Smooth muscle cell (in vitro differentiated cells): ENCODE measurements around the gene SHISA4. TPM values are rescaled to one million over a fixed set of nuclear protein-coding genes. Genes with fewer than 3 reads are reported as not detected.
"Not testable (repeated sequence)": the region's sequence is repeated elsewhere in the genome, so short reads cannot be mapped to it uniquely, and the experiment has no call there.

Source experiments
- DNase-seq: peaks from one replicate; lab custom pipeline; 2025; ENCODE audit not compliant: unreplicated experiment; lab: John Stamatoyannopoulos, UW
- H2AFZ ChIP-seq: fragments of 200-600 bp; sonication (generic); 2 replicates; pipeline ENCODE4 v1.6.0; 2016; ENCODE audit warnings: antibody characterized with exemption, low read depth, mild to moderate bottlenecking
- H3F3A ChIP-seq: fragments of 200-600 bp; sonication (generic); 2 replicates; pipeline ENCODE4 v1.6.0; 2017; ENCODE audit warnings: antibody characterized with exemption, low read depth
- H3K27ac ChIP-seq: fragments of 200-600 bp; sonication (generic); 2 replicates; pipeline ENCODE4 v1.5.1; 2016; ENCODE audit warnings: low read depth, mild to moderate bottlenecking
- H3K27me3 ChIP-seq: fragments of 200-600 bp; sonication (generic); 2 replicates; pipeline ENCODE4 v1.6.1; 2016; ENCODE audit warnings: low read depth, mild to moderate bottlenecking
- H3K36me3 ChIP-seq: fragments of 200-600 bp; sonication (generic); 2 replicates; pipeline ENCODE4 v1.5.1; 2016; ENCODE audit warnings: low read depth
- H3K4me1 ChIP-seq: fragments of 200-600 bp; sonication (generic); 2 replicates; pipeline ENCODE4 v1.5.1; 2016; ENCODE audit warnings: low read depth
- H3K4me2 ChIP-seq: fragments of 200-600 bp; sonication (generic); 2 replicates; pipeline ENCODE4 v1.6.0; 2016; ENCODE audit warnings: mild to moderate bottlenecking
- H3K4me3 ChIP-seq: fragments of 200-600 bp; sonication (generic); 2 replicates; pipeline ENCODE4 v1.5.1; 2016; ENCODE audit warnings: mild to moderate bottlenecking
- H3K79me2 ChIP-seq: fragments of 200-600 bp; sonication (generic); 2 replicates; pipeline ENCODE4 v1.6.0; 2016; ENCODE audit warnings: low read depth, mild to moderate bottlenecking
- H3K9ac ChIP-seq: fragments of 200-600 bp; sonication (generic); 2 replicates; pipeline ENCODE4 v1.6.0; 2016; ENCODE audit warnings: low read depth
- H3K9me3 ChIP-seq: fragments of 200-600 bp; sonication (generic); replicated peaks from 2 replicates; pipeline ENCODE4 v1.5.1; 2016; ENCODE audit warnings: low read depth
- H4K20me1 ChIP-seq: fragments of 200-600 bp; sonication (generic); 2 replicates; pipeline ENCODE4 v1.6.0; 2016; ENCODE audit warnings: low read depth
- WGBS: methylation state at CpG from one replicate; pipeline ENCODE4 v1.1.7; 2016; ENCODE audit warnings: low lambda C conversion rate; 5-methylcytosine and 5-hydroxymethylcytosine counted together
- polyA plus RNA-seq: library from polyadenylated mRNA; unstranded; fragments of >200 nt; fragmentation: Nextera tagmentation; extraction: Ambion mirVana; gene quantifications from 2 replicates; pipeline ENCODE4 v1.2.1, GENCODE V29; 2016
- total RNA-seq: library from RNA; depleted of rRNA; stranded (reverse); fragments of >200 nt; gene quantifications from 2 replicates; pipeline ENCODE4 v1.2.3, GENCODE V29; 2014
- TF ChIP-seq, protein P1 (sequence below): fragments of 200-600 bp; sonication (generic); IDR thresholded peaks from 2 replicates; pipeline ENCODE4 v1.5.1; 2017; ENCODE audit warnings: borderline replicate concordance, mild to moderate bottlenecking, antibody characterized with exemption; ENCODE audit not compliant: insufficient read depth, poor library complexity, severe bottlenecking

SHISA4 gene
- total and polyA plus RNA-seq, 2 experiments from 2014 or later = 30.1 to 73.5 TPM

DNA sequence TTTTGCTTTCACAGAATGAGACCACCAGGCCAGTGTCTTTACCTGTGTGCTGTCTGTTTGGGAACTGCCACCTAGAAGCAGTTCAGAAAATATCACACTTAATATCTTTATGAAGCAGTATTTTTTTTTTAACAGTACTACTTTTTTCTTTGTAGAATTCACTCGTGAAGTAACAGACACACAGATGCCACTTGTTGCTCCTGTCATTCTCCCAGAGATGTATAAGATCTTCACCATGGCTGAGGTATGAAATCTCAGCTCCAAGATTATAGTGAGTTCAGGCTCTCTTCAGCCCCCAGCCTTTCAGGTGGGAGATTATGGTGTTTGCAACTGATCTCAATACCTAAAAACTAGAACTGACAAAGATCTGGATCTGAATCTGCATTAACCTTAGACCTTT is 36.7 kb upstream of the SHISA4 start:
- H3K9ac ChIP-seq = no peak overlapping the region
- TF ChIP-seq, protein P1, sequence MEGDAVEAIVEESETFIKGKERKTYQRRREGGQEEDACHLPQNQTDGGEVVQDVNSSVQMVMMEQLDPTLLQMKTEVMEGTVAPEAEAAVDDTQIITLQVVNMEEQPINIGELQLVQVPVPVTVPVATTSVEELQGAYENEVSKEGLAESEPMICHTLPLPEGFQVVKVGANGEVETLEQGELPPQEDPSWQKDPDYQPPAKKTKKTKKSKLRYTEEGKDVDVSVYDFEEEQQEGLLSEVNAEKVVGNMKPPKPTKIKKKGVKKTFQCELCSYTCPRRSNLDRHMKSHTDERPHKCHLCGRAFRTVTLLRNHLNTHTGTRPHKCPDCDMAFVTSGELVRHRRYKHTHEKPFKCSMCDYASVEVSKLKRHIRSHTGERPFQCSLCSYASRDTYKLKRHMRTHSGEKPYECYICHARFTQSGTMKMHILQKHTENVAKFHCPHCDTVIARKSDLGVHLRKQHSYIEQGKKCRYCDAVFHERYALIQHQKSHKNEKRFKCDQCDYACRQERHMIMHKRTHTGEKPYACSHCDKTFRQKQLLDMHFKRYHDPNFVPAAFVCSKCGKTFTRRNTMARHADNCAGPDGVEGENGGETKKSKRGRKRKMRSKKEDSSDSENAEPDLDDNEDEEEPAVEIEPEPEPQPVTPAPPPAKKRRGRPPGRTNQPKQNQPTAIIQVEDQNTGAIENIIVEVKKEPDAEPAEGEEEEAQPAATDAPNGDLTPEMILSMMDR = no peak
- no peak overlapping the region for H3K4me3 ChIP-seq
- H4K20me1 ChIP-seq = peaks cover 19% of the 10 kb centered on the region
- peaks cover 7% of the 10 kb centered on the region for H3K79me2 ChIP-seq
- no peaks in the 10 kb centered on the region for H3K4me1 ChIP-seq
- H3F3A ChIP-seq = no peaks in the 10 kb centered on the region
- WGBS = 84% methylated on average over 1 of the region's 1 CpG
- no peak overlapping the region for H3K27ac ChIP-seq
- peaks cover 45% of the 10 kb centered on the region for H3K36me3 ChIP-seq
- no peak for DNase-seq
- no peaks in the 10 kb centered on the region for H3K27me3 ChIP-seq
- no peak overlapping the region for H3K4me2 ChIP-seq
- no peak overlapping the region for H2AFZ ChIP-seq
- no peaks in the 10 kb centered on the region for H3K9me3 ChIP-seq

GRCh38 chr1:201856722-201857121 is 32.0 kb upstream of the SHISA4 start:
- not testable (repeated sequence) for H2AFZ ChIP-seq, H4K20me1 ChIP-seq, H3K9ac ChIP-seq, H3K27ac ChIP-seq, H3K9me3 ChIP-seq, H3F3A ChIP-seq, H3K4me2 ChIP-seq, H3K27me3 ChIP-seq, DNase-seq, H3K4me1 ChIP-seq, H3K79me2 ChIP-seq, H3K4me3 ChIP-seq
- 95% methylated on average over 2 of the region's 2 CpGs for WGBS
- peaks cover 57% of the 10 kb centered on the region for H3K36me3 ChIP-seq

DNA sequence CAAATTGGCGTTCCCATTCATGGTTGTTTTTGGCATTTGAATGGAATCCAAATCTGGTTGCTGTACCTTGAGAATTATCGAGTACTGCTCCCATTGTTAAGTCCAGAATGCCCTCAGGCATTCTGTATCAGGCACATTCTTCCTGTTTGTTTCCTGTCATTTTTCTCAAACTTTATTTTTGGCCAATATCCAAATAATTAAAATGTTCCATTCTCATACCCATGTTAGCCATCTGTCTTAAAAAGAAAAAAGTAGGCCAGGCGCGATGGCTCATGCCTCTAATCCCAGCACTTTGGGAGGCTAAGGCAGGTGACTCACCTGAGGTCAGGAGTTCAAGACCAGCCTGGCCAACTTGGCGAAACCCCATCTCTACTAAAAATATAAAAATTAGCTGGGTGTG is 29.3 kb upstream of the SHISA4 start:
- H3K27ac ChIP-seq = no peak overlapping the region
- peaks cover 34% of the 10 kb centered on the region for H3K36me3 ChIP-seq
- 98% methylated on average over 5 of the region's 5 CpGs for WGBS
- no peaks in the 10 kb centered on the region for H4K20me1 ChIP-seq
- H3K4me3 ChIP-seq = no peak overlapping the region
- no peaks in the 10 kb centered on the region for H3F3A ChIP-seq
- TF ChIP-seq, protein P1 = no peak
- H3K4me2 ChIP-seq = no peak overlapping the region
- no peak overlapping the region for H2AFZ ChIP-seq
- DNase-seq = no peak
- no peaks in the 10 kb centered on the region for H3K9me3 ChIP-seq
- H3K9ac ChIP-seq = no peak overlapping the region
- H3K4me1 ChIP-seq = no peaks in the 10 kb centered on the region
- H3K27me3 ChIP-seq = no peaks in the 10 kb centered on the region
- H3K79me2 ChIP-seq = no peaks in the 10 kb centered on the region

GRCh38 chr1:201861448-201861847 is 27.2 kb upstream of the SHISA4 start:
- no peak overlapping the region for H3K4me3 ChIP-seq
- H2AFZ ChIP-seq = no peak overlapping the region
- no peak for DNase-seq
- H3K4me1 ChIP-seq = no peaks in the 10 kb centered on the region
- no peaks in the 10 kb centered on the region for H3K27me3 ChIP-seq
- 63% methylated on average over 7 of the region's 7 CpGs for WGBS
- no peak overlapping the region for H3K9ac ChIP-seq
- H3K79me2 ChIP-seq = no peaks in the 10 kb centered on the region
- H3K4me2 ChIP-seq = no peak overlapping the region
- TF ChIP-seq, protein P1 = no peak
- H3K27ac ChIP-seq = no peak overlapping the region
- no peaks in the 10 kb centered on the region for H3F3A ChIP-seq
- peaks cover 21% of the 10 kb centered on the region for H3K36me3 ChIP-seq
- H4K20me1 ChIP-seq = no peaks in the 10 kb centered on the region
- no peaks in the 10 kb centered on the region for H3K9me3 ChIP-seq
